IPS-20b (cell line): Measurements from ENCODE around the gene CC2D1A.

Experiments used
- H3K27ac ChIP-seq: one replicate; pipeline ENCODE4 v1.5.1; 2013; ENCODE audit warnings: low read length
- H3K27me3 ChIP-seq: 2 replicates; pipeline ENCODE4 v1.6.1; 2013; ENCODE audit warnings: mild to moderate bottlenecking, low read length, inconsistent platforms; ENCODE audit not compliant: insufficient read depth
- H3K36me3 ChIP-seq: 2 replicates; pipeline ENCODE4 v1.6.1; 2013; ENCODE audit warnings: low read depth, mild to moderate bottlenecking, inconsistent platforms, low read length, moderate library complexity; ENCODE audit not compliant: insufficient read depth
- H3K4me1 ChIP-seq: 2 replicates; pipeline ENCODE4 v1.6.1; 2013; ENCODE audit warnings: mild to moderate bottlenecking, control low read depth, inconsistent platforms, low read length, moderate library complexity; ENCODE audit not compliant: insufficient read depth
- H3K4me3 ChIP-seq: 2 replicates; pipeline ENCODE4 v1.5.1; 2013; ENCODE audit warnings: mild to moderate bottlenecking, low read length, inconsistent platforms
- H3K9ac ChIP-seq: 2 replicates; pipeline ENCODE4 v1.6.1; 2013; ENCODE audit warnings: low read depth, mild to moderate bottlenecking, inconsistent platforms, low read length, moderate library complexity
- H3K9me3 ChIP-seq: 2 replicates; pipeline ENCODE4 v1.6.1; 2013; ENCODE audit warnings: mild to moderate bottlenecking, low read depth, low read length, inconsistent platforms; ENCODE audit not compliant: insufficient read depth

The CC2D1A gene

GRCh38 chr19:13866463-13867046, 39.4 kb upstream of the CC2D1A start:
- H3K36me3 ChIP-seq, result no peaks in the 10 kb centered on the region
- no peak overlapping the region for H3K9ac ChIP-seq
- peak overlapping the region; percentile 51; the same call in 1 of the 2 replicates for H3K4me3 ChIP-seq
- H3K27me3 ChIP-seq, result peaks cover 83% of the 10 kb centered on the region
- H3K27ac ChIP-seq, result no peak overlapping the region
- H3K4me1 ChIP-seq, result peaks cover 3% of the 10 kb centered on the region; the same call in 1 of the 2 replicates
- no peaks in the 10 kb centered on the region for H3K9me3 ChIP-seq

- Histone ChIP-seq H3K9me3 (no peaks in the 10 kb centered on the region), H3K9ac (no peak overlapping the region), H3K4me1 (no peaks in the 10 kb centered on the region), H3K36me3 (no peaks in the 10 kb centered on the region), H3K27ac (no peak overlapping the region), H3K27me3 (peaks cover 93% of the 10 kb centered on the region), H3K4me3 (no peak overlapping the region)
Observed at GRCh38 chr19:13868663-13869062, 37.3 kb upstream of the CC2D1A start.

- no peak overlapping the region for H3K9ac ChIP-seq
- no peaks in the 10 kb centered on the region for H3K36me3 ChIP-seq
- H3K4me3 ChIP-seq, result no peak overlapping the region
- no peak overlapping the region for H3K27ac ChIP-seq
- 0 out of 2 replicates have a peak, but pooled peaks cover 2% of the 10 kb centered on the region for H3K4me1 ChIP-seq
- peaks cover 93% of the 10 kb centered on the region for H3K27me3 ChIP-seq
- H3K9me3 ChIP-seq, result no peaks in the 10 kb centered on the region
Observed at GRCh38 chr19:13869281-13869680, 36.7 kb upstream of the CC2D1A start.

- peaks cover 97% of the 10 kb centered on the region for H3K27me3 ChIP-seq
Observed at GRCh38 chr19:13870873-13871272, 35.1 kb upstream of the CC2D1A start.

GRCh38 chr19:13872339-13872694, 33.7 kb upstream of the CC2D1A start:
- Histone ChIP-seq H3K4me1 (0 out of 2 replicates have a peak, but pooled peaks cover 3% of the 10 kb centered on the region), H3K27ac (no peak overlapping the region), H3K27me3 (peaks cover 96% of the 10 kb centered on the region), H3K4me3 (peak overlapping the region; percentile 43; the same call in 1 of the 2 replicates), H3K9me3 (no peaks in the 10 kb centered on the region), H3K9ac (no peak overlapping the region), H3K36me3 (no peaks in the 10 kb centered on the region)

More at GRCh38 chr19:13870873-13871272, 35.1 kb upstream of the CC2D1A start:
- Histone ChIP-seq H3K9ac (no peak overlapping the region), H3K36me3 (no peaks in the 10 kb centered on the region), H3K27ac (no peak overlapping the region), H3K9me3 (no peaks in the 10 kb centered on the region), H3K4me1 (0 out of 2 replicates have a peak, but pooled peaks cover 3% of the 10 kb centered on the region), H3K4me3 (no peak overlapping the region)

- no peaks in the 10 kb centered on the region for H3K9me3 ChIP-seq
- no peaks in the 10 kb centered on the region for H3K36me3 ChIP-seq
- H3K9ac ChIP-seq, result no peak overlapping the region
- H3K27ac ChIP-seq, result no peak overlapping the region
- H3K4me1 ChIP-seq, result 0 out of 2 replicates have a peak, but pooled peaks cover 3% of the 10 kb centered on the region
- peaks cover 95% of the 10 kb centered on the region for H3K27me3 ChIP-seq
- H3K4me3 ChIP-seq, result peak overlapping the region; percentile 43; the same call in 1 of the 2 replicates
Observed at GRCh38 chr19:13872695-13873389, 33.2 kb upstream of the CC2D1A start.

GRCh38 chr19:13873834-13874515, 32.0 kb upstream of the CC2D1A start:
- 0 out of 2 replicates have a peak, but pooled peaks cover 3% of the 10 kb centered on the region for H3K4me1 ChIP-seq
- peaks cover 84% of the 10 kb centered on the region for H3K27me3 ChIP-seq

GRCh38 chr19:13875824-13876223, 30.2 kb upstream of the CC2D1A start:
- Histone ChIP-seq H3K4me1 (peaks cover 8% of the 10 kb centered on the region), H3K27me3 (peaks cover 74% of the 10 kb centered on the region), H3K4me3 (no peak overlapping the region), H3K36me3 (no peaks in the 10 kb centered on the region), H3K9me3 (no peaks in the 10 kb centered on the region), H3K9ac (no peak overlapping the region), H3K27ac (no peak overlapping the region)

More at GRCh38 chr19:13873834-13874515, 32.0 kb upstream of the CC2D1A start:
- no peaks in the 10 kb centered on the region for H3K36me3 ChIP-seq
- no peak overlapping the region for H3K27ac ChIP-seq
- no peak overlapping the region for H3K9ac ChIP-seq
- no peaks in the 10 kb centered on the region for H3K9me3 ChIP-seq
- H3K4me3 ChIP-seq, result no peak overlapping the region; the same call in 1 of the 2 replicates

GRCh38 chr19:13876834-13877233, 29.2 kb upstream of the CC2D1A start, which contains the start of gene NANOS3:
Gene NANOS3 (plus strand): TSS chr19:13877134. CDS start chr19:13877249, 115 bp downstream.
- no peak within 1 kb of the TSS for H3K9ac ChIP-seq
- no peaks in the 10 kb centered on the region for H3K9me3 ChIP-seq
- H3K27ac ChIP-seq, result no peak within 1 kb of the TSS
- no peak within 1 kb of the TSS for H3K4me3 ChIP-seq
- H3K4me1 ChIP-seq, result peaks cover 18% of the 10 kb centered on the region
- no peaks in the 10 kb centered on the region for H3K36me3 ChIP-seq
- peaks cover 64% of the 10 kb centered on the region for H3K27me3 ChIP-seq

- H3K27ac ChIP-seq, result no peak overlapping the region
- no peaks in the 10 kb centered on the region for H3K36me3 ChIP-seq
- H3K9me3 ChIP-seq, result no peaks in the 10 kb centered on the region
- H3K4me1 ChIP-seq, result peaks cover 23% of the 10 kb centered on the region
- peaks cover 60% of the 10 kb centered on the region for H3K27me3 ChIP-seq
- H3K4me3 ChIP-seq, result no peak overlapping the region
- no peak overlapping the region for H3K9ac ChIP-seq
Observed at GRCh38 chr19:13877303-13877702, 28.7 kb upstream of the CC2D1A start.

- peak overlapping the region; percentile 61 for H3K4me3 ChIP-seq
Observed at GRCh38 chr19:13880059-13881043, 25.6 kb upstream of the CC2D1A start.

More at GRCh38 chr19:13880059-13881043, 25.6 kb upstream of the CC2D1A start:
- Histone ChIP-seq H3K9ac (peak overlapping the region; percentile 66; the same call in 1 of the 2 replicates), H3K27me3 (peaks cover 30% of the 10 kb centered on the region), H3K9me3 (no peaks in the 10 kb centered on the region), H3K4me1 (peaks cover 20% of the 10 kb centered on the region), H3K36me3 (no peaks in the 10 kb centered on the region), H3K27ac (peak overlapping the region; percentile 46)
